Activated CD8-positive, alpha-beta memory T cell treated with anti-CD3 and anti-CD28 coated beads for 4 hours (primary cell): ENCODE results near the gene UBE2G1.
"Not testable (repeated sequence)": the region's sequence is repeated elsewhere in the genome, so short reads cannot be mapped to it uniquely, and the experiment has no call there.

Experiments
- DNase-seq, 2 donors: peaks; one replicate each; pipeline ENCODE4 v3.0.0-alpha.2; 2020; ENCODE audit warnings: low read depth in 2 of 2

Gene UBE2G1

GRCh38 chr17:4301066-4301465, 65.4 kb downstream of the UBE2G1 start:
- no peak for DNase-seq

- DNase-seq, result no peak
Observed at GRCh38 chr17:4297351-4297750, 69.1 kb downstream of the UBE2G1 start.

- no peak for DNase-seq
Observed at GRCh38 chr17:4295686-4296085, 70.8 kb downstream of the UBE2G1 start.

- no peak for DNase-seq
Observed at GRCh38 chr17:4293572-4293971, 72.9 kb downstream of the UBE2G1 start.

GRCh38 chr17:4287710-4288109, 78.8 kb downstream of the UBE2G1 start:
- no peak for DNase-seq

- DNase-seq, result no peak
Observed at GRCh38 chr17:4276514-4276913, 90.0 kb downstream of the UBE2G1 start.

GRCh38 chr17:4272972-4273368, 93.5 kb downstream of the UBE2G1 start:
- DNase-seq, result no peak

GRCh38 chr17:4272213-4272971, 94.1 kb downstream of the UBE2G1 start:
- DNase-seq, result no peak

- DNase-seq, result no peak
Observed at GRCh38 chr17:4270736-4271135, 95.7 kb downstream of the UBE2G1 start.

GRCh38 chr17:4269915-4270314, 96.6 kb downstream of the UBE2G1 start:
- DNase-seq, result no peak

GRCh38 chr17:4267402-4267801, 99.1 kb downstream of the UBE2G1 start:
- no peak for DNase-seq

GRCh38 chr17:4266550-4266949, 99.9 kb downstream of the UBE2G1 start:
- DNase-seq, result no peak

GRCh38 chr17:4263282-4264215, 102.9 kb downstream of the UBE2G1 start, which contains the start of gene ANKFY1:
TSS of gene ANKFY1 (minus strand) at chr17:4263979. CDS start at chr17:4263941, 38 bp downstream.
- DNase-seq, result peak; percentile 93

- DNase-seq, result no peak
Observed at GRCh38 chr17:4262703-4263102, 103.8 kb downstream of the UBE2G1 start.

- no peak for DNase-seq
Observed at GRCh38 chr17:4261452-4261851, 105.0 kb downstream of the UBE2G1 start.

- DNase-seq, result no peak
Observed at GRCh38 chr17:4258867-4259266, 107.6 kb downstream of the UBE2G1 start.

- DNase-seq, result no peak
Observed at GRCh38 chr17:4256952-4257351, 109.5 kb downstream of the UBE2G1 start.

GRCh38 chr17:4255271-4255670, 111.2 kb downstream of the UBE2G1 start:
- DNase-seq, result not testable (repeated sequence)

GRCh38 chr17:4250887-4251286, 115.6 kb downstream of the UBE2G1 start:
- no peak for DNase-seq

- no peak for DNase-seq
Observed at GRCh38 chr17:4249452-4250029, 116.9 kb downstream of the UBE2G1 start.

- DNase-seq, result no peak
Observed at GRCh38 chr17:4248504-4249277, 117.8 kb downstream of the UBE2G1 start.

- DNase-seq, result no peak
Observed at GRCh38 chr17:4247971-4248388, 118.5 kb downstream of the UBE2G1 start.
